Measurements from ENCODE around the gene MINDY1.

- no peak for TF ChIP-seq CTCF (IDR thresholded peaks at IDR 0.05)
- no peak for TF ChIP-seq ZFX (IDR thresholded peaks at IDR 0.05; ENCODE audit: borderline replicate concordance)
Measured at GRCh38 chr1:151039521-151039920, 32.8 kb upstream of the MINDY1 start.
